HepG2 (cell line): ENCODE data around the gene NCKIPSD. TPM values are rescaled to one million over a fixed set of nuclear protein-coding genes. Genes with fewer than 3 reads are reported as not detected.

Source experiments
- FOSL1 ChIP-seq: sonication (generic); formaldehyde crosslinking; IDR thresholded peaks from 2 replicates; pipeline ENCODE4 v1.9.0; 2021; ENCODE audit warnings: missing genetic modification reagents, borderline replicate concordance
- FOSL2 ChIP-seq: sonication (generic); formaldehyde crosslinking; IDR thresholded peaks from 2 replicates; pipeline ENCODE4 v1.4.0; 2020; ENCODE audit warnings: missing genetic modification reagents
- FOXO1 ChIP-seq: sonication (generic); formaldehyde crosslinking; IDR thresholded peaks from 2 replicates; pipeline ENCODE4 v1.4.0; 2020; ENCODE audit warnings: missing genetic modification reagents
- GABPB1 ChIP-seq: IDR thresholded peaks from 2 replicates; pipeline ENCODE4 v1.6.1; 2016; ENCODE audit warnings: mild to moderate bottlenecking, missing genetic modification reagents, moderate library complexity, missing compliant biosample characterization
- JUND ChIP-seq: sonication (generic); formaldehyde crosslinking; IDR thresholded peaks from 2 replicates; pipeline ENCODE4 v1.8.0; 2022; ENCODE audit warnings: mild to moderate bottlenecking, missing genetic modification reagents
- KAT7 ChIP-seq: IDR thresholded peaks from 2 replicates; pipeline ENCODE4 v1.6.1; 2018; ENCODE audit warnings: borderline replicate concordance, missing compliant biosample characterization
- KLF11 ChIP-seq: IDR thresholded peaks from 2 replicates; pipeline ENCODE4 v1.6.1; 2016; ENCODE audit warnings: missing compliant biosample characterization
- LCORL ChIP-seq, 2 experiments: fragments of 450-650 bp in 1 of 2; sonication (generic) in 1 of 2; formaldehyde crosslinking in 1 of 2; IDR thresholded peaks; 2 replicates each; pipeline versions ENCODE4 v1.5.0 to v1.6.1; 2017 to 2020; ENCODE audit warnings: antibody characterized with exemption in 1 of 2, missing genetic modification reagents in 1 of 2
- MEF2D ChIP-seq: sonication (generic); formaldehyde crosslinking; IDR thresholded peaks from 2 replicates; pipeline ENCODE4 v1.5.1; 2020; ENCODE audit warnings: mild to moderate bottlenecking, missing genetic modification reagents
- NFKBIZ ChIP-seq: IDR thresholded peaks from 2 replicates; pipeline ENCODE4 v1.6.1; 2018; ENCODE audit warnings: missing genetic modification reagents, missing compliant biosample characterization
- PPARG ChIP-seq: conservative IDR thresholded peaks from 2 replicates; pipeline ENCODE4 v1.6.1; 2016; ENCODE audit warnings: missing biosample characterization, missing genetic modification reagents
- RBFOX2 ChIP-seq: fragments of 200-400 bp; formaldehyde crosslinking; IDR thresholded peaks from 2 replicates; pipeline ENCODE4 v1.6.1; 2017; ENCODE audit warnings: low read depth, mild to moderate bottlenecking, low read length
- SMAD9 ChIP-seq: sonication (generic); formaldehyde crosslinking; IDR thresholded peaks from 2 replicates; pipeline ENCODE4 v1.5.1; 2020; ENCODE audit warnings: mild to moderate bottlenecking, missing genetic modification reagents
- ZNF121 ChIP-seq: sonication (generic); formaldehyde crosslinking; IDR thresholded peaks from 2 replicates; pipeline ENCODE4 v1.5.0; 2020; ENCODE audit warnings: mild to moderate bottlenecking, missing genetic modification reagents
- ZNF207 ChIP-seq: fragments of 450-650 bp; IDR thresholded peaks from 2 replicates; pipeline ENCODE4 v1.6.1; 2016; ENCODE audit warnings: antibody characterized with exemption, borderline replicate concordance
- ZNF713 ChIP-seq: sonication (generic); formaldehyde crosslinking; IDR thresholded peaks from 2 replicates; pipeline ENCODE4 v1.4.0; 2020; ENCODE audit warnings: mild to moderate bottlenecking, missing genetic modification reagents
- ZNF761 ChIP-seq: sonication (generic); formaldehyde crosslinking; conservative IDR thresholded peaks from 2 replicates; pipeline ENCODE4 v1.4.0; 2020; ENCODE audit warnings: mild to moderate bottlenecking, missing genetic modification reagents
- ZNF782 ChIP-seq: sonication (generic); formaldehyde crosslinking; IDR thresholded peaks from 2 replicates; pipeline ENCODE4 v1.4.0; 2020; ENCODE audit warnings: missing genetic modification reagents, mild to moderate bottlenecking, borderline replicate concordance
- ZSCAN31 ChIP-seq: sonication (generic); formaldehyde crosslinking; IDR thresholded peaks from 2 replicates; pipeline ENCODE4 v1.5.0; 2020; ENCODE audit warnings: low read depth, mild to moderate bottlenecking, missing genetic modification reagents
- polyA plus RNA-seq, 8 experiments: library from polyadenylated mRNA; depleted of rRNA in 3 of 8; stranded (reverse) in 7 of 8; unstranded in 1 of 8; fragments of >200 nt; fragmentation: Illumina TruSeq in 4 of 8; extraction: Trizol in 4 of 8; gene quantifications; 2 replicates each; pipeline versions ENCODE4 v1.2.1 to v1.2.3, GENCODE V29; 2011 to 2016; ENCODE audit warnings: low read depth in 4 of 8, missing spikeins in 1 of 8, mixed read lengths in 1 of 8; ENCODE audit not compliant: insufficient read depth in 1 of 8
- total RNA-seq, 5 experiments: library from RNA; depleted of rRNA; stranded (reverse); fragments of >200 nt; fragmentation: Illumina TruSeq; extraction: Trizol; gene quantifications; 2 replicates each; pipeline ENCODE4 v1.2.3, GENCODE V29; 2016; ENCODE audit warnings: low read depth in 1 of 5
- TF ChIP-seq, protein P1 (sequence below): sonication (generic); formaldehyde crosslinking; IDR thresholded peaks from 2 replicates; pipeline ENCODE4; 2020; ENCODE audit warnings: missing genetic modification reagents, mild to moderate bottlenecking, borderline replicate concordance
- TF ChIP-seq, protein P2 (sequence below), 2 experiments: sonication (generic) in 1 of 2; formaldehyde crosslinking in 1 of 2; IDR thresholded peaks; 2 replicates each; pipeline versions ENCODE4 v1.4.0 to v1.6.1; 2018 to 2020; ENCODE audit warnings: missing genetic modification reagents in 2 of 2, borderline replicate concordance in 1 of 2, low read depth in 1 of 2, mild to moderate bottlenecking in 1 of 2, missing biosample characterization in 1 of 2
- TF ChIP-seq, protein P3 (sequence below): sonication (generic); formaldehyde crosslinking; conservative IDR thresholded peaks from 2 replicates; pipeline ENCODE4 v1.4.0; 2020; ENCODE audit warnings: missing genetic modification reagents

Gene NCKIPSD
- total and polyA plus RNA-seq, 2 of the 13 experiments (the other 11 are each of a cell fraction or from before 2014, with no cell fraction given) = 13.5 to 35.2 TPM

DNA sequence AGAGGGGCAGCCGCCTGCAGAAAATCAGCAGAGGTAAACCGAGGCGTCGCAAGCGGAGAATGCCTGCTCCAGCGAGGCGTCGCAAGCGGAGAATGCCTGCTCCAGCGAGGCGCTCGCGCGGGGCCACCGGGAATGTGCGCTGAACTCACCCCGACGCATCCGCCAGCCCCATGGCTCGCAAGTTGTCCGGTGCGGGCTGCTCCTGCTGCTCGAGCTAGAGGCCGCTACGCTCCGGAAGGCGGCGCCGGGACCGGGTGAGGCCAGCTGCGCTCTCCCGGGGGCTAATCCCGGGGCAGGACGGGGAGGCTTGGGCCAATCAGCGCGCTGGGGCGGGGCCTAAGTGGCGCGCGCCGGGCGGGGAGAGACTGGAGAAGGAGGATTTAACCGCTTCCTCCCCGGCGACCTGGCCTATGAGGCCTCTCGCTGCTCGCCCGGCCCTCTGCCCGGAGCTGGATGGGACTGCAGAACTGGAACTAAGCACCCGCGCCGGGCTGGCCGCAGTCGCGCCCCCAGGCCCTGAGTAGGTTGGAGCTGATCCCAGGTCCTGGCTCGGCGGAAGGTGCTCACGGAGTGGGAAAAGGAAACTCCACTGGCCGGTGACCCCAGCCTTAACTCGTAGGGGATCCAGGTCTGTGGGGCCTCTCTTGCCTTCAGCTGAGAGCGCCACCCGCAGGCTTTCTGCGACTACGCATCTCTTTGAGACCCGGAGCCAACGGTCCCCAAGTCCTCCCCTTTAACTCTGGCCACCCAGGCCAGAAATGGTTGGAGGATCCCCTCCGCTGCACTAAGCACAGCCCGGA lies 50.3 kb downstream of the NCKIPSD start, which contains the start of gene SLC26A6 (continued):
- TF ChIP-seq, protein P1, sequence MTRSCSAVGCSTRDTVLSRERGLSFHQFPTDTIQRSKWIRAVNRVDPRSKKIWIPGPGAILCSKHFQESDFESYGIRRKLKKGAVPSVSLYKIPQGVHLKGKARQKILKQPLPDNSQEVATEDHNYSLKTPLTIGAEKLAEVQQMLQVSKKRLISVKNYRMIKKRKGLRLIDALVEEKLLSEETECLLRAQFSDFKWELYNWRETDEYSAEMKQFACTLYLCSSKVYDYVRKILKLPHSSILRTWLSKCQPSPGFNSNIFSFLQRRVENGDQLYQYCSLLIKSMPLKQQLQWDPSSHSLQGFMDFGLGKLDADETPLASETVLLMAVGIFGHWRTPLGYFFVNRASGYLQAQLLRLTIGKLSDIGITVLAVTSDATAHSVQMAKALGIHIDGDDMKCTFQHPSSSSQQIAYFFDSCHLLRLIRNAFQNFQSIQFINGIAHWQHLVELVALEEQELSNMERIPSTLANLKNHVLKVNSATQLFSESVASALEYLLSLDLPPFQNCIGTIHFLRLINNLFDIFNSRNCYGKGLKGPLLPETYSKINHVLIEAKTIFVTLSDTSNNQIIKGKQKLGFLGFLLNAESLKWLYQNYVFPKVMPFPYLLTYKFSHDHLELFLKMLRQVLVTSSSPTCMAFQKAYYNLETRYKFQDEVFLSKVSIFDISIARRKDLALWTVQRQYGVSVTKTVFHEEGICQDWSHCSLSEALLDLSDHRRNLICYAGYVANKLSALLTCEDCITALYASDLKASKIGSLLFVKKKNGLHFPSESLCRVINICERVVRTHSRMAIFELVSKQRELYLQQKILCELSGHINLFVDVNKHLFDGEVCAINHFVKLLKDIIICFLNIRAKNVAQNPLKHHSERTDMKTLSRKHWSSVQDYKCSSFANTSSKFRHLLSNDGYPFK (CRISPR knock-in tag) = peak; percentile 74; the same call in 1 of the 2 replicates
- no peak for TF ChIP-seq KLF11
- no peak for TF ChIP-seq LCORL (IDR thresholded peaks at IDR 0.05)
- no peak; the same call in 1 of the 2 replicates for TF ChIP-seq LCORL (CRISPR knock-in tag; IDR thresholded peaks at IDR 0.05)
- TF ChIP-seq, protein P2, sequence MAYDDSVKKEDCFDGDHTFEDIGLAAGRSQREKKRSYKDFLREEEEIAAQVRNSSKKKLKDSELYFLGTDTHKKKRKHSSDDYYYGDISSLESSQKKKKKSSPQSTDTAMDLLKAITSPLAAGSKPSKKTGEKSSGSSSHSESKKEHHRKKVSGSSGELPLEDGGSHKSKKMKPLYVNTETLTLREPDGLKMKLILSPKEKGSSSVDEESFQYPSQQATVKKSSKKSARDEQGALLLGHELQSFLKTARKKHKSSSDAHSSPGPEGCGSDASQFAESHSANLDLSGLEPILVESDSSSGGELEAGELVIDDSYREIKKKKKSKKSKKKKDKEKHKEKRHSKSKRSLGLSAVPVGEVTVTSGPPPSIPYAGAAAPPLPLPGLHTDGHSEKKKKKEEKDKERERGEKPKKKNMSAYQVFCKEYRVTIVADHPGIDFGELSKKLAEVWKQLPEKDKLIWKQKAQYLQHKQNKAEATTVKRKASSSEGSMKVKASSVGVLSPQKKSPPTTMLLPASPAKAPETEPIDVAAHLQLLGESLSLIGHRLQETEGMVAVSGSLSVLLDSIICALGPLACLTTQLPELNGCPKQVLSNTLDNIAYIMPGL (CRISPR knock-in tag; IDR thresholded peaks at IDR 0.05; ENCODE audit: borderline replicate concordance in 1 of 2, low read depth in 1 of 2) = peak; percentile 89 to 95
- TF ChIP-seq ZNF761 (CRISPR knock-in tag) = peak; percentile 49; the same call in 1 of the 2 replicates
- TF ChIP-seq GABPB1 (CRISPR knock-in tag) = peak; percentile 86
- no peak; the same call in none of the 2 replicates for TF ChIP-seq FOSL2
- TF ChIP-seq ZNF782 = peak; percentile 56; the same call in 1 of the 2 replicates
- no peak for TF ChIP-seq SMAD9
- 0 out of 2 replicates have a peak, but pooled peaks have one; percentile 24 for TF ChIP-seq JUND (CRISPR knock-in tag)
- 0 out of 2 replicates have a peak, but pooled peaks have one; percentile 29 for TF ChIP-seq NFKBIZ (CRISPR knock-in tag)
- TF ChIP-seq KAT7 (CRISPR knock-in tag) = peak; percentile 89
- TF ChIP-seq, protein P3, sequence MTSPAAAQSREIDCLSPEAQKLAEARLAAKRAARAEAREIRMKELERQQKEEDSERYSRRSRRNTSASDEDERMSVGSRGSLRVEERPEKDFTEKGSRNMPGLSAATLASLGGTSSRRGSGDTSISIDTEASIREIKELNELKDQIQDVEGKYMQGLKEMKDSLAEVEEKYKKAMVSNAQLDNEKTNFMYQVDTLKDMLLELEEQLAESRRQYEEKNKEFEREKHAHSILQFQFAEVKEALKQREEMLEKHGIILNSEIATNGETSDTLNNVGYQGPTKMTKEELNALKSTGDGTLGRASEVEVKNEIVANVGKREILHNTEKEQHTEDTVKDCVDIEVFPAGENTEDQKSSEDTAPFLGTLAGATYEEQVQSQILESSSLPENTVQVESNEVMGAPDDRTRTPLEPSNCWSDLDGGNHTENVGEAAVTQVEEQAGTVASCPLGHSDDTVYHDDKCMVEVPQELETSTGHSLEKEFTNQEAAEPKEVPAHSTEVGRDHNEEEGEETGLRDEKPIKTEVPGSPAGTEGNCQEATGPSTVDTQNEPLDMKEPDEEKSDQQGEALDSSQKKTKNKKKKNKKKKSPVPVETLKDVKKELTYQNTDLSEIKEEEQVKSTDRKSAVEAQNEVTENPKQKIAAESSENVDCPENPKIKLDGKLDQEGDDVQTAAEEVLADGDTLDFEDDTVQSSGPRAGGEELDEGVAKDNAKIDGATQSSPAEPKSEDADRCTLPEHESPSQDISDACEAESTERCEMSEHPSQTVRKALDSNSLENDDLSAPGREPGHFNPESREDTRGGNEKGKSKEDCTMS (CRISPR knock-in tag) = no peak
- TF ChIP-seq ZNF121 (CRISPR knock-in tag) = no peak
- TF ChIP-seq RBFOX2 = peak; percentile 92
- TF ChIP-seq ZNF713 (CRISPR knock-in tag) = no peak
- TF ChIP-seq FOXO1 = no peak; the same call in 1 of the 2 replicates
- TF ChIP-seq PPARG (CRISPR knock-in tag) = no peak
- TF ChIP-seq MEF2D (CRISPR knock-in tag) = no peak
- TF ChIP-seq FOSL1 = no peak
- TF ChIP-seq ZNF207 = no peak
- TF ChIP-seq ZSCAN31 (CRISPR knock-in tag) = no peak
